NCI-H345 treated with DMSO at 0.1 percent for 48 hours (cell line): Measurements from ENCODE around the gene EIF4EBP2.

Source experiments
- DNase-seq: peaks from one replicate; lab custom pipeline; 2025; ENCODE audit not compliant: unreplicated experiment; lab: John Stamatoyannopoulos, UW

The EIF4EBP2 gene

GRCh38 chr10:70378122-70378521, 25.8 kb upstream of the EIF4EBP2 start:
- no peak for DNase-seq

DNA sequence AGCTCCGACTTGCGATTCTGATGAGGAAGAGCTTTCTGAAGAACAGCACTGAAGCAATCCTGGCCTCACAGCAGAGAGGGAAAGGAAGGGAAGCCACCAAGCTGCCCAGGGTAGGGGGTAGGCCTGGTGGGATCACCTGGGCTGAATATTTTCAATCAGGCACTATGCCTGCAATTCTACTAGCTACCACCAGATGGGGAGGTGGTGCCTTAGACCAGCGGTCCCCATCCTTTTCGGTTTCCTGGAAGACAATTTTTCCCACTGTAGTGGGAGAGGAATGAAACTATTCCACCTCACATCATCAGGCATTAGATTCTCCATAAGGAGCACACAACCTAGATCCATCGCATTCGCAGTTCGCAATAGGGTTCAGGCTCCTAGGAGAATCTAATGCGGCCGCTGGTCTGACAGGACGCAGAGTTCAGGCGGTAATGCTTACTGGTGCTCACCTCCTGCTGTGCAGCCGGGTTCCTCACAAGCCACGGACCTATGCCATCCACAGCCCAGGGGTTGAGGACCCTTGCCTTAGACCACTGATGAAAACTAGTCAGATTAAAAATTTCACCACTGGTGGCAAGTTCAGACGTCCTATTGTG, 24.3 kb upstream of the EIF4EBP2 start:
- no peak for DNase-seq

- DNase-seq = no peak
Observed at GRCh38 chr10:70380350-70381135, 23.4 kb upstream of the EIF4EBP2 start.

DNA sequence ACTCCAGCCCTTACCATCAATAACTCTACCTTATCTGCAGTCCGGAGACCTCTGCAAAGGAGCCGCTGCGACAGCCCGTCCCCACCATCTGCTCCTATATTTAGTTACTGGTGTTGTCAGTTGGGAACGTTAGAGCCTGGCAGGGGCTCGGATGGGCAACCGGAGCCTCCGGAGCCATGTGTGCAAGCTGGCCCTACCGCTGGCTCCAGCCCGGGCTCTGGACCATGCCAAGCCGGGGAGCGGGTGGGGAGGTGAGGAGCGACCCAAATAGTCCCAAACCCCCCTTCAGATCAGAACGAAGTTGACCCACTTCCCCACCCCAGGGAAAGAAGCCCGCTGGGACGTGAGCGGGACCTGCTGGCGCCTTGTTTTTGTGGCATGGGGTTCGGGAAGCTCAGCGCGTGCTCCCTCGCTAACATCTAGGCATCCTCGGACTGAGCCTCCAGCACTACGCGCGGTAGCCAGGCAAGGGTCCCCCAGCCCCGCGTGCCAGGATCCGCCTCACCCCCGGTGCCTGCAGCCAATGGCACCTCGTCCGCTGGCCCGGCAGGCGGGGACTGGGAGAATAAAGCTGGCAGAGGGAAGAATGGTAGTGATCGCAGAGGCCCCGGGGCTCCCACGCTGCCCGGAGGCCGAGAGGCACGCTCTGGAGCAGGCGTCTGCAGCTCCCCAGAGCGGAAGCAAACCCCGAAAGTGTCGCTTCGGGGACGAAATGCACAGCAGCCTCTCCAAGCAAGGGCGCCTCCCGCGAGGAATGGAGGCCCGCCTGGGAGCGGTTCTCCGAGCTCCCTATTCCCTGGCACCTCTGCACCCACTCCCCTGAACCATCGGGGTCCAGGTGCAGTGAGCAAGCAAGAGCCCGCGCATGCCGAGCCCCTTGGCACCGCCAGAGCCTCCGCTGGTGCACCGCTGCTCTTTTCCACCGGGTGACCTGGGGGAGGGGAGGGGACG, 22.2 kb upstream of the EIF4EBP2 start:
- no peak for DNase-seq

DNA sequence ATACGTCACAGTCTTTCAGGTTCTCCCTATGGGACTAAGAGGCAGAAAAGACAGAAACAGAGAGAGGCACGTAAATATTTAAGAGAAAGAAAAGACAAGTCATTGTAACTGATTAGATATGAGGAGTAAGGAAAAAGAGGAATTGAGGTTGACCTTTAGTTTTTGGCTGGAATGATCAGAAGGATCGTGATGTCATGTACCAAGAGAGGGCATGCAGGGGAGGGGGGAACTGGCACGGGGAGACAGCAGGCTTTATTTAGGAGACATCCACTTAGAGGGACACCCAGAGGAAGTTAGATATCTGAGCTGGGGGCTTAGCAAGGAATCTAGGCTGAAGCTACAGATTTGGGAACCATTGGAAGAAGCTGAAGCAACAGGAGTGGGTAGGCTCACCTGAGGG, 12.3 kb upstream of the EIF4EBP2 start:
- DNase-seq = no peak

GRCh38 chr10:70396140-70396539, 7.8 kb upstream of the EIF4EBP2 start:
- DNase-seq = no peak

GRCh38 chr10:70399177-70399576, 4.8 kb upstream of the EIF4EBP2 start:
- DNase-seq = no peak

- DNase-seq = no peak
Observed at GRCh38 chr10:70403483-70404035, 386 bp upstream of the EIF4EBP2 start.

DNA sequence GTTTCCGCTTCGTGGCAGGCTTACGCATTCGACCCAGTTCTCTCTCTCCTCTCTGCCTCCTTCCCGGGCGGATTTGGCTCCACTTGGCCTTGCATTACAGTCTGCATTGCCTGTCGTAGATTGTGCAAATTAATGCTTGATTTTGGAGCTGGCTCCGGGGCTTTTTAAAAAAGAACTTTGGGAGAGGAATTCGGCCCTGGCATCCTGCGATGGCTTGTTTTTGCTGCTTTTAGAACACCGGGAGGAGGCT, 767 bp downstream of the EIF4EBP2 start:
- no peak for DNase-seq

- DNase-seq = no peak
Observed at GRCh38 chr10:70405037-70405824, 1.3 kb downstream of the EIF4EBP2 start.

GRCh38 chr10:70409772-70410171, 5.8 kb downstream of the EIF4EBP2 start:
- DNase-seq = no peak

GRCh38 chr10:70410608-70411007, 6.7 kb downstream of the EIF4EBP2 start:
- no peak for DNase-seq

- no peak for DNase-seq
Observed at GRCh38 chr10:70412356-70412755, 8.4 kb downstream of the EIF4EBP2 start.

DNA sequence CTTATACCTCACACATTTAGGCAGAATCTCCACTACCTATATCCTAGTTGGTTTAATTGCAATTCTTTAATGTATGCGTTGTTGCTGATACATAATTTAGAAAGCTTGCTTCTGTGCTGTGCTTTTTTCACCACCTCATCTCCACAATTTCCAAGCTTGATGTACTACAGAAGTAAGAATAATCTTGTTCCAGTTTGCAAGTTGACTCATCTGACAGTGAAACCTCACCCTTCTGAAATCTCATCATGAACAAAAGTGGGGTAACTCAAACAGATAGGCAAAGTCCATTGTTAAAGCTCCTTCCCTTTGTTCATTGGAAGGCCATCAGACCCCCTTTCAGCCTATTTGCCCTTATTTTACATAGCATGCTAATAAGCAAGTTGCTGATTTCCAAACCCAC, 13.6 kb downstream of the EIF4EBP2 start:
- no peak for DNase-seq

- DNase-seq = no peak
Observed at GRCh38 chr10:70418229-70418628, 14.3 kb downstream of the EIF4EBP2 start.

DNA sequence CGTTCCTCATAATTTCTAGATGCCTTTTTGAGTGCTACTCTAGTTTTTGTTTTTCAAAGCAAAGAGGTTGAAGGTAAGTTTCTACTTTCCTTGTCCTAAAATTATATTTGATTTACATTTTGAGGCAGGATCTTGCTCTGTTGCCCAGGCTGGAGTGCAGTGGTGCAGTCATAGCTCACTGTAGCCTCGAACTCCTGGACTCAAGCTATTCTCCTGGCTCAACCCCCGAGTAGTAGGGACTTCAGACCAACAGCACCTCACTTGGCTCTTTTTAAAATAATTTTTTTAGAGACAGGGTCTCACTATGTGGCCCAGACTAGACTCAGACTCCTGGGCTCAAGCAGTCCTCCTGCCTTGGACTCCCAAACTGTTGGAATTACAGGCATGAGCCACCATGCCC, 14.8 kb downstream of the EIF4EBP2 start:
- DNase-seq = no peak

GRCh38 chr10:70424320-70424719, 20.4 kb downstream of the EIF4EBP2 start:
- DNase-seq = no peak

- DNase-seq = no peak
Observed at GRCh38 chr10:70425096-70425495, 21.2 kb downstream of the EIF4EBP2 start.

DNA sequence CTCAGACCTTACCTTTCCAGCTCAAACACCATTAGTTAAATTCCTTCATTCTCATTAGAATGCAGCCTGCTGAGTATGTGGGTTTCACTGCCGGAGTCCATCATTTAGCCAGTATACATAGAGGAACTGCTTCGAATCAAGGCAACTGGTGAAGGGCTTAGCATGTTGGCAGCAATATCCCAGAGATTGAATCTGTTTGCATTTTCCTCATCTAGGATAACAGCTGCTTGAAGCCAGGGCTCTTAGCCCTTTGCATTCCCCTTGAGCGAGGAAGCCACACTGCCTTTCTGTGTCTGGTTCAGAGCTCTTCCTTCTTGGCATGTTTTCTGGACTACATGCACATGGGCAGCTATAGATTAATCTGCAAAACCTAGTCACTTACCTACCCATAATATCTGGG, 22.9 kb downstream of the EIF4EBP2 start:
- no peak for DNase-seq

GRCh38 chr10:70430493-70431445, 26.8 kb downstream of the EIF4EBP2 start:
- DNase-seq = no peak
